HG03439 (cell line): ENCODE measurements around the gene VPS54.
"Not testable (repeated sequence)": the region's sequence is repeated elsewhere in the genome, so short reads cannot be mapped to it uniquely, and the experiment has no call there.

Source experiments
- ATAC-seq: cut with Tn5 transposase; IDR thresholded peaks from one replicate; pipeline ENCODE4 v1.9.1; 2021; ENCODE audit warnings: mild to moderate bottlenecking, moderate library complexity; ENCODE audit not compliant: unreplicated experiment

VPS54 gene

DNA sequence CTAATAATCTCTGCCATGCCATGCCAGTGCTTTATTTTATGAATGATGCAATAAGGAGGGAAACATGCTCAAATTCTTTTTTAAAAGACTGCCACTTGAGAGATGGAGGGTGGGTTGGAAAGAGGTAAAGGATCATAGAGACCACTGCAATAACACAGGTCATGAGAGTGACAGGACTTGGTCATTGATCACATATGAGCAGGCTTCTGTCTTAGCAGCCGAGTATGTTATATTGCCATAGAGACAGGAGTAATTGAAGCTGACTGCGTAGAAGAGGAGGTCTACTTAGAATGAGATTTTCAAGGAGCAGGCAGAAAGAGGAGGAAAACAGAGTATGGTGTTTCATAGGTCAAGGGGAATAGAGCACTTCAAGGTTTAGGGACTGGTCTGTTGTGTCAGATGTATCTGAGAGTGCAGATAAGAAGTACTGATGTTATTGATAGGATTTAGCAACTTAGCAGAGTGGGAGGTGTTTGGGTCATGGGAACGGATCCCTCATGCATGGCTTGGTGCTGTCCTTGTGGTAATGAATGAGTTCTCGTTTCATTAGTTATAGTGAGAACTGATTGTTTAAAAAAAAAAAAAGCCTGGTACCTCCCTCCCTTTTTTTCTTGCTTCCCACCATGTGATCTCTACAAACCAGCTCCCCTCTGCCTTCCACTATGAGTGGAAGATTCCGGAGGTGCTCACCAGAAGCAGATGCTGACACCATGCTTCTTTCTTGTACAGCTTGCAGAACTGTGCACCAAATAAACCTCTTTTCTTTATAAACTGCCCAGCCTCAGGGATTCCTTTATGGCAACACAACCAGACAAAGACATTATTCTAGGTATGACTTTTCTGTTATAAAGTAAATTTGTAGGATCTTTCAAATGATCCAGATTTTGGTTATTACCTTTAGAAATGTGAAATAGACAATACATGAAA is 144.8 kb downstream of the VPS54 start:
- ATAC-seq = no peak

GRCh38 chr2:63872571-63873328 is 146.5 kb downstream of the VPS54 start:
- ATAC-seq = no peak

GRCh38 chr2:63871864-63872263 is 147.4 kb downstream of the VPS54 start:
- no peak for ATAC-seq

GRCh38 chr2:63870679-63871078 is 148.5 kb downstream of the VPS54 start:
- no peak for ATAC-seq

- ATAC-seq = no peak
Measured at GRCh38 chr2:63866009-63866709, 153.1 kb downstream of the VPS54 start.

DNA sequence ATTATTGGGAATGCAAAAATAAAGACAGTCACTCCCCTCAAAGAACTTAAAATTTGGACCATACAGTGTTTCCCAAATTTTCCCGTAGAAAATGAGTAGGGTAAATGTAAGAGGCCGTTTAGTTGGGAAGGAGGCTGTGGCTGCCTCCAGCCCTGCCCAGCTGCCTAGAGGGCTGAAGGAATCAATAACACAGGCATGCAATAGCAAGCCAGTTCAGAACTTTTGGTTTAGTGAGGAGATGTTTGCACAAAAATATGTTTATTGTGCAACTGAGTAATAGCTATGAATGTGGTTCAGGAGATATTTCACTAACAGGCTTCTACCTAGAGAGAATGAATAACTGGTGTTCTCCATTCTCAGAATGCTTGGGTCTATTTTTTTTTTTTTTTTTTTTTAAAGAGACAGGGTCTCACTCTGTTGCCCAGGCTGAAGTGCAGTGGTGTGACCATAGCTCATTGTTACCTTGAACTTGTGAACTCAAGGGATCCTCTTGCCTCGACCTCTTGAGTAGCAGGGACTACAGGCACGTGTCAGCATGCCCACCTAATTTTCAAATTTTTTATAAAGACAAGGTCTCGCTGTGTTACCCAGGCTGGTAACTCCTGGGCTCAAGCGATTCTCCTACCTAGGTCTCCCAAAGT is 153.9 kb downstream of the VPS54 start:
- ATAC-seq = no peak

DNA sequence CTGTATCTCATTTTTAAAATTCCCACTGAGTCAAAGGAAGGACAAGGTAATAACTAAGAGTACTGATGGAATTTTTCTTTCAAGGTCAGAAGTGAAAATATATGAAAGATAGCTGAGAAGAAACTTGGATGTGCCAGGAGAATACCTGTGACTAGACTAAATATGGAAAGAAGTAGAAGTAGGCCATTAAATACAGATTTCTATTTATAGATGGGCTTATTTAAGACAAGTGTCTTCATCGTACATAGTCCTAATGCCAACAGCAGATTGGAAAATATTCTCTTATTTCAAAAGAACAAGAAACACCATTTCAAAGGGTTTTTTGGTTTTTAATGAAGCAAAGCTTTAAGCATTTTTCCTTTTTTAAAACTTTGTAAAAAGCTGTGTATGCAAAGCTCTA is 155.5 kb downstream of the VPS54 start:
- no peak for ATAC-seq

GRCh38 chr2:63862806-63863205 is 156.4 kb downstream of the VPS54 start:
- ATAC-seq = no peak

DNA sequence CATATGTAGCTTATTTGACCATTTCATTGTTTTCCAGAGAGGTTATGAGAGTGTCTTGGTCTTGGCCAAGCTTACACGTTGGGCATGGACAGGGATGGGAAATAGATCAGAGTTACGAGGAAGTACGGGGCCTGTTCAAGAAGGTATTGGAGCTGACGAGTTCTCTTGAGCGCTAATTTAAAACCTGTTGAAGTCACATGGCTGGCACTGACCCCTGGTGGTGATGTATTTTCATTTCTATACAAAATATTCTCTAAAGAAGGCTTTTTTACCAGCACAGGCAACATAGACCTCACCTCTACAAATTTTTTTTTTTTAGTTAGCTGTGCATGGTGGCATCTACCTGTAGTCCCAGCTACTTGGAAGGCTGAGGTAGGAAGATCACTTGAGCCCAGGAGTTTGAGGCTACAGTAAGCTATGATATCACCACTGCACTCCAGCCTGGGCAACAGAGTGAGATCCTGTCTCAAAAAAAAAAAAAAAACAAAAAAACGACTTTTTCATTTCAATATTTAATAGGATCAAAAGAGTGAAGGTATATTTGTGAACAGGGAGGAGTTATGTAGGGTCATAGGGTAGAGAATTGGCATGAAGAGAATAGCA is 157.9 kb downstream of the VPS54 start:
- ATAC-seq = no peak

DNA sequence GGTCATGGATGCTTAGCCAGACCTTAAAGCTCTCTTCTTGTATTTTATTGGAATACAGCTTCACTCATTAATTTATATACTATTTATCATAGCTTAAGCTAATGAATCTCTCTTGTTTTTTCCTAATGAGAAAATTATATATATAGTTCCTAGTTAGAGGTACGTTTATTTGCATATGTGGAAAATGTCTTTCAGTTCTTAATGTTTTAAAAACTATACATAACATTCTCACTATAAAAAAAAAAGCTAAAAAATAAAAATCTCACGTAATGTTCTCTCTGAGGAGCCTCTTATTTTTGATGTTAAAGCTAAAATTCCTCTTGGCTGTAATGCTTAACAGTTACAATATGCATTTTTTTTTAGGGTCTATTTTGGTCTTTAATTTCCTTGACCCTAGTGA is 160.9 kb downstream of the VPS54 start:
- ATAC-seq = no peak

DNA sequence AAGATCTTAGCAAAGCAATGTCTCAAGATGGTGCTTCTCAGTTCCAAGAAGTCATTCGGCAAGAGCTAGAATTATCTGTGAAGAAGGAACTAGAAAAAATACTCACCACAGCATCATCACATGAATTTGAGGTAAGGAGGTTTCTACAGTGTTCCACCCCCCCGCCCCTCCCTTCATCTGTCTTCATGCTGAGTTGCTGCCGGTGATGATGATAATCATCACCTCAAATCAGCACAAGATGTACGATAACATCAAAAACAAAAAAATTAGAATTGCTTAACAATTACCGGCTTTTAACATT is 163.0 kb downstream of the VPS54 start:
- ATAC-seq = no peak

GRCh38 chr2:63855418-63856302 is 163.6 kb downstream of the VPS54 start:
- ATAC-seq = no peak

- ATAC-seq = no peak
Measured at GRCh38 chr2:63853527-63854310, 165.5 kb downstream of the VPS54 start.

DNA sequence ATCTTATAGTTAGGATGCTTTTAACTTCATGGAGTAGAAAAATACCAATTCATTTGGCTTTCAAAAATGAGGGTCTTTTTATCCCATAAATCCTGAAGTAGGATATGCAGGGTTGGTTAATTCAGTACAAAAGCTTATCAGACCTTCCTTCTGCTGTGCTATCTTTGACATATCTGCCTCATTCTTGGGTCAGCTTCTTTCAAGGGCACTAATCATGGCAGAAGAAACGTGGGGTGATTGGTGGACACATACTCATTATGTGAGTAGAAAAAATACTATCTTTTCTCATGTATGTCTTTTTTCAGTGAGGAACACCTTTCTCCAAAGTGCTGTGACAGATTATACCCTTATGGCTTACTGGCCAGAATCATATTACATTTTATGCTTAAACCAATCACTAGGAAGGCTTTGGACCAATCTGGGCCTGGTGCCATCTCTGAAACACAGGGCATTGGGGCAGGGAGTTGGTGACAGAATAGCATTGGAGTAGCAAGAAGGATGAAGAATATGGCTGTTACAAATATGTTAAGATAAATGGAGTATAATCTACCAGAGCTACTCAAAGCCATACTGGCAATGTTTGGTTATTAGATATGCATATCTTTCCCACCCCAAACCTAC is 167.4 kb downstream of the VPS54 start:
- ATAC-seq = no peak

GRCh38 chr2:63850649-63851048 is 168.6 kb downstream of the VPS54 start:
- ATAC-seq = no peak

DNA sequence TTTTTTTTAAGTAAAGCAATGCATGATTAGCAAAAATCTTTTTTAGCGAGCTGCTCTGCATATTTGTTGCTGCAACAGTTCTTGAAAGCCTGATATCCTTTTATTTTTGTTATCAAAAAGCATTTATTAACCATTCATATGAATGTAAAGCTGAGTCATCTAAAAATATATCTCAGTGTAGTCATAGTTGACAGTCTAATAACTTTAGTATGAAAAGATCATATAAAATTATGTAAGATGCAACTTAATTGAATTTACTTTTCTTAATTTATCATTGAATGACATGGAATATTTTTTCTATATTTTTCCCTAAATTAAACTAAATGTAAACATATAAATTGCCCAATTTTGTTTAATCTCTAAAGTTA is 169.0 kb downstream of the VPS54 start:
- no peak for ATAC-seq

DNA sequence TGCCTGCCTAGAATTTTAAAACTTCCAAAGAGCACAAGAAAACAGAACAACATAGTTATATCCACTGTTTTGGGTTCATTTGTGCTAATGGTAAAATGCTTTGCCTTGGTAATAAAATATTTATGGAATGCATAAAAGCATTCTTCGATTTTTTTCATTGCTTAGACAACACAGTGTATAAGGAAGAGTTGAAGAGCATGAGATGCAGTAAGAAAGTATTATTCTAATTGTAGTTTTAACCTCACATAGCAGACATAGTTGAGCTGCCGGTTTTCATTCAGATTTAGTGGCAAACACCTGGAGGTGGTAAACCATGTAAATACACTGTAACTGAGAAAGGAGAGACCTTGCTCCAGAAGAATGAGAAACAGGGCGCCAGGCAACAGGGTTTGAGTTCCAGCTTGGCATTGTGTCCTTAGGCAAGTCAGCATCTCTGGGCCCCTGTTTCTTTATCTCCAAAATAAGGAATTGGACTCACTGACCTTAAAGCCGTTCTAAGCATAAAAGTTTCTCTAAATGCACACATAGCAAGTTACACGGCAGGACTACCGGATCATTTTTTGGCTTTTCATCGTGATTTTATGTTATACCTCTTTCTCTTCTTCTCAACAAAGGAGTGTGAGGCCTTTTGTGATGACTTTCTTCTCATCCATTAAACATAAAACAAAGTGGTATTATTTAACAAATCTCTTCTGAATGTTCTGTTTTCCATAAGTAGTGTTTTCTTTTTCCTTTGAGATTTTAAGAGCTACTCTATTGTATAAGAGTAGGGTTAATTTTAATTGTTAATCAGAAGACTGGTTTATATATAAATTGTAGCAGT is 169.6 kb downstream of the VPS54 start:
- ATAC-seq = no peak

GRCh38 chr2:63847571-63847970 is 171.7 kb downstream of the VPS54 start:
- not testable (repeated sequence) for ATAC-seq
